GM21717 (cell line): ENCODE measurements around the gene USP3.

ENCODE experiments used
- ATAC-seq: cut with Tn5 transposase; IDR thresholded peaks from one replicate; pipeline ENCODE4 v1.9.1; 2021; ENCODE audit warnings: mild to moderate bottlenecking, moderate library complexity; ENCODE audit not compliant: unreplicated experiment

The USP3 gene

DNA sequence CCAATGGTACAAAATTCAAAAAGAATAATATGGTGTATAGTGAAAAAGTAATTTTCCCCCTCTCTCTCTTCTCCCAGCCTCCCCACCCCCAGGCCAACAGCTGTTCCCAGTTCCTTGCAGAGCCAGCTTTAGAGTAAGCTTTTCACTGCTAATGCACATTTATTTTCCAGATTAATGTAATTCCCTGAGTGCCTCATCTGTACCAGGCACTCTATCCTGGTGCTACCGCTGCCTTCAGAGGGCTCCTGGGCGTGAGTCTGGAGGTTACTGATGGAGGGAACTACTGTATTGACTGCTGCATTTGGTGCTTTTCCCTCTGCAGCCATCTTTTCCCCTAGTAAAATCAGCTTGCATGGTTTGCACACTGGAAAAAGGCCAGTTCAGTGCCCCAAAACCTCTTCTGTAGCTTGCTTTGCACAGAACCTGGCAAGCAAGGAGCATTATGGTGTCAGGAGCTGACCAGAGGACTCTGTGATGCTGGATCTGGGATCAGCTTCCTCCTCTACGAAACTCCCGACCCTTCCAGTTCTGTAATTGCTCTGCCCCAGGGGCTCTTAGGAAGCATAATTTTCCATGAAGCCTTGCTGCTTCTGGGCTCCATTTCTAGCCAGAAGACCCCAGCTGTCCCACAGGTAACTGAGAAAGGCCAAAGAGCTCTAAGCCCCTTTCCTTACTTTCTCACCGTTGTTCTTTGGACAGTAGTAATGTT, 8.5 kb upstream of the USP3 start:
- ATAC-seq, result no peak

DNA sequence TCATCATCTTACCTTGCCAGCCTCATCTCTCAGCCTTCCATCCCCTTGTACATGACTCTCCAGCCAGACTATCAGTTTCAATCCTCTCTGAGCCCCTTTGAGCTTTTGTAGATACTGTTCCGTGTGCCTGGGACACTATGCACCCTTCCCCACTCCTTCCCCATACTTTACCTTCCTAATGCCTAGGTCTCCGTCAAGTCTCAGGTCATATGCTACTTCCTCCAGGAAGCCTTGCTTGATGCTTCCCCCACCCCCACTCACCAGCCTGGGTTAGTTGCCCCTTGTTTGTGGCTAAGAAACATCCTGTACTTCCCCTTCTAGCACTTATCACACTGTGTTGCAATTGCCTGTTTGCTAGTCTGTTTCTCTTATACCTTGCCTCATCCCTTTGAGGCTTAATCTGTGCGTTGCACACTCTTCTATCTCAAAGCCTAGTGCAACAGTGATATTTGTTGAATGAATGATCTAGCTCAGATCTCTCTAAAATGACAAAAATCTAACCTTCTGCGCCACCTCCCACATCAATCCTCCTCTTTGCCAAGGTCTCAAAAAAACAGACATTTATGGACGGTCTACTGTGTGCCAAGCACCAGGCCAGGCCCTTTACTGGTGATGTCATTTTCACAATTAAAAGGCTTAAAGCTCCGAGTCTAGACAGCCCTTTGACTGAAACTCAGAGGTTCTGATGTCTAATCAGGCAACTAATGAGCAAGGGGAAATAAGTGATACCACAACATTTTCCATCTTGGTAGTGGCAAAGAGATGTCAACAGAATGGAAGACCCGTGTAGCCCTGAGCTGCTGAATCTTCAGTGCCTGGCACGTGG, 6.5 kb upstream of the USP3 start:
- no peak for ATAC-seq

DNA sequence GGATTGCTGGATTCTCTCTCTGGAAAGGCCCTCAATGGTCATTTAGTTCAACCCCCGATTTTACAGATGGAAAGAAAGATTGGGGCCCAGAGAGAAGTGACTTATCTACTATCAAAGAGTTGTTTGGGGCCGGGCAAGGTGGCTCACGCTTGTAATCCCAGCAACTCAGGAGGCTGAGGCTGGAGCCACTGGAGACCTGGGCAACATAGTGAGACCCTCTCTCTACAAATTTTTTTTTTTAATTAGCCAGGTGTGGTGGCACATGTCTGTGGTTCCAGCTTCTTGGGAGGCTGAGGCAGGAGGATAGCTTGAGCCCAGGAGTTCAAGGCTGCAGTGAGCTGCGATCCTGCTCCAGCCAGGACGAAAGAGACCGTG, 5.2 kb upstream of the USP3 start:
- no peak for ATAC-seq

DNA sequence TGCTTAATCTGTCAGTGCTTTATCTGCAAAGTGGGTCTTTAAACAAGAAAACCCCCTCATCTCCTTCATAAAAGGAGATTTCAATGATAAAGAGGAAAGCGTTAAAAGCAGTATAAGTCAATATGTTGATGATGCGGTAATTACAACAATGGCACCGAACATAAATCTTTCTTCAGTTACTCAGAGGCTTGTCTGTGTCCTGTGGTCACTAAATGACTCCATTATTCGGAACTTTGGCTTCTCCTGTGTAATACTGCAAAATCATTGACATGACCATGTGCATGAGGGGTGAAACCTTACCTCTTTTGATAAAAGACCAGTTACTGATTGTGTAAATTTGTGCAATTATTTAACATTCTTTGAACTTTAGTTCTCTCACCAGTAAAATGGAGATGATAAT, 4.8 kb upstream of the USP3 start:
- ATAC-seq, result no peak

DNA sequence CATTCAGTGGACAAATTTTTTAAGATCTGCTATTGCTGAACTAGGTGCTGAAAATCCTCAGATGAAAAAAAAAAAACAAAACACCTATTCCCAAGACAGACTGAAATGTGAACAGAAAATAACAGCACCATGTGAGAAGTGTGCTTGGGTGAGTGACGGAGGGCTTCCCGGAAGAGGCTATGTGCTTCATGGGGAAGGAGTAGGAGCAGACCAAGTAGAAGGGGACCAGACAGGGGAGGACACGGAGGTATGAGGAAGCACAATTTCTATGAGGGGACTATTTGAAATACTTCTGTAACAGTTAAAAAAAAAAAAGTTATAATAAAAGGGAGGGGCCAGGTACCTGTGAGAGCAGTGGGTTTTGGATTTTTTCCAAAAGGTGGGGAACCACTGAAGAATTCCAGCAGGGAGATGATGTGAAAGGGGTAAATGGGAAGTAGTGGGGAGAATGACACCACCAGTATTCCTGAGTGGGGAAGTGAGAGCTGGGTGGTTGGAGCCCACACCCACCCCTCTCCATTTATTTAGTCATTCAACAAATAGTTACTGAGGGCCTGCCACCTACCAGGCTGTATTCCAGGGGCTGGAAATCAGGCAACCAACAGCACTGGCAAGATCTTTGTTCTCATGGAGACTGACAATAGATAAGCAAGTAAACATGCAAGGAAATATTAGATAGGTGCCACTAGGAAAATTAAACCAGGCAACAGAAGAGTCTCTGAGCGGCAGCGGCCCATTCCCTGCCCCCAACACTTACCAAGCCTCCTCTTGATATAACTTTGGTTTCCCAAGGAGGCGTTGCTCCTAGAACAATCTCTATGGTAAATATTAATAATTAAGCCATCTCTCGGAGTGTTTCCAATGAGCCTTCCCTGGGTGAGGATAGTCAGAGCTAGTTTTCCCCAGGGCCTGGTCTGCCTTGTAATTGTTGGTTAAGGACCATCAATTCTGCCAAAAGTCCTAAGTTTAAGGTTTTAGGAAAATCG, 3.8 kb upstream of the USP3 start:
- ATAC-seq, result no peak

DNA sequence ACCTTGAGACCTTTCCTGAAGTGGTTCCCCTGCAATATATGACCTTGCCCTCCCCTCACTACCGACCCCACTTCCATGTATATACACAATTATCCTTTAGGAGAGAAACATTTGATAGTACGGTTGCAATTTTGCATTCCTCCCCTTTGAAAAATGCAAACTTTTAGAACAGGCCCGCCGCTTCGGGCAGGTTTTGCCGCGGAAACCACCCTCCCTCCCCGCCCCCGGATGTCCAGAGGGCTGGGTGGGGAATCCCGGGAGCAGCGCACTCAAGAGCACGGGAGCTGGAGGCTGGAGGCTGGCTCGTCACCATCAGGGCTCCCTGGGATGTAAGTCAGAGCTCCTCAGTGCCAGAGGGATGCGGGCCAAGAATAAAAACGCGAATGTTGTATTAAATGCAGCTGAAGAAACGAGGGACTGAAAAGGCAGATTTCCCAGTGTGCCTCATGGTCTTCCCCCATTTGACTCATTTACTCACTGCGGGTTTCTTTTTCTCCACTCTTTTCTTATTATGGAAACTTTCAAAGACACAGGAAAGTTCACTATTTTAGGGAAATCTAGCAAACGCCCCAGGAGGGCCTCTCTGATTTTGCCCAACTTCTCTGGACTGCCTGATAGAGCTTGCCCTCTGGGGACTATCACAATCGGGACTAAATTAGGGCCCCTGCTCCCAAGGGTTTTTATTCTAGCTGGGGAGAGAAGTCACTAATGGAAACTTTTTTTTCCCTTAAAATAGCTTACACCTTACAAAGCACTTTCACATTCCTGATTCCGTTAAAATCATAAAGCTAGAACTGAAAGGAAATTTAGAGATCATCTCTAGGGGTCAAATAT, 2.9 kb upstream of the USP3 start:
- no peak for ATAC-seq

DNA sequence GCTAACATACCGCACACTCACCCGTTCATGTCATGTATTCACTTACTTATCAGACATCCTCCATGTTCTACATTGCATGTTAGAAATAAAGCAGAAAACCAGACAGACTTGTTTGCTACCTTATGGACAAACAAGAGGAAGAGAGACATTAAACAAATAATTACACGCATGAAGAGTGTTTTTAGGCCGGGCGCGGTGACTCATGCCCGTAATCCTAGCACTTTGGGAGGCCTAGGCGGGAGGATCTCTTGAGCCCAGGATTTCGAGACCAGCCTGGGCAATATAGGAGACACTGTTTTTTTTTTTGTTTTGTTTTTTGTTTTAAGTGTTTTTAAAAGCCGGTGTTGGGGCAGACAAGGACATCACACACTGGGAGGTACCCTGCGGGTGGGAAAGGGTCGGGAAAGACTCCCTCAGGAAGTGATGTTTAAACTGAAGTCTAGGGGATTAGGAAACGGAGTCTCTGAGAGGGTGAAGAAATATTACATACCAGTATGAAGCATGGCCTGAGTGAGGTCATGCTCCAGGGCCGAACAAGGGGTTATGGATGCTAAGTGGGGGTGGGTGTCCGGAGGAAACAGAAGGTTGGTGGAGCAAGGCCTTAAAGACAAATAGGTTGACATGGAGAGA, 2.1 kb upstream of the USP3 start:
- no peak for ATAC-seq

DNA sequence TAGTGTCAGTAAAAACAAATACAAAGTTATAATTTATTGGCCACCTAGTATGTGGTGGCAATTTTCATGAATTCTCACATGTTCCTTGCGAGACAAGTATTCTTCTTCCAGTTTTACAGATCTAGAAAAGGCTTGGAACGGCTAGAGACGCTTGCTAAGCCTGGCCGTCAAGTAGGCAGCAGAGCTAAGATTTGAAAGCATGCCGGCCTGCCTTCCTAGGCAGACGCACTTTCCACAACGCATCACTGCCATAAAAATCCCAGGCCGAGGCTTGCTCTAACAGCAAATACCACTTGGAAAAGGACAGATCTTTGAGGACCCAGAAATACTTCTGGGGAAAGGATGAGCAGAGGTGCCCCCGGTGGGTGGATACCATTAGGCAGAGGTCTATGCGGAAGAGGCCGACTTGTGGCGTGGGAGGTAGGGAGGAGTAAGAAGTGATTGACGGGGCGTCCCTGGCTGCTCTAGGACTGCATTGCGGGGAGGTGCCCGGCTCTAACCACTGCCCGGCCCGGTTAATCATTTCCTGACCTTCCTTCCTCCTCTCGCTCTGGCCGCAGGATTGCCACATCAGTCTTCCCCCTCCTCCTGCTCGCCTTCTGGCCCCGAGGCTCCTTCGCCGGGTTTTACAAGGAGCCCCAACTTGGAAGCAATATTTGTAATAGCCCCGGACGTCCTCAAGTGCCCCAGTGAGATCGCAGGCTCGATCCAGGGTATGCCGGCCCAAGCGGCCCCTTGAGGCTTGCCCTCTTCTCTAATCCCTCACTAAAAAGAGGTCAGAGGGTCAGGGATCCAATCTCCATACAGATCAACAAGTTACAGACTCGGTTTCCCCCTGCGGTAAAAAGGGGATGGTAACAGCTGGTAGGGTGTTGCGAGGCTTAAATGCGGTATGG, 1.3 kb upstream of the USP3 start:
- ATAC-seq, result peak; percentile 39

DNA sequence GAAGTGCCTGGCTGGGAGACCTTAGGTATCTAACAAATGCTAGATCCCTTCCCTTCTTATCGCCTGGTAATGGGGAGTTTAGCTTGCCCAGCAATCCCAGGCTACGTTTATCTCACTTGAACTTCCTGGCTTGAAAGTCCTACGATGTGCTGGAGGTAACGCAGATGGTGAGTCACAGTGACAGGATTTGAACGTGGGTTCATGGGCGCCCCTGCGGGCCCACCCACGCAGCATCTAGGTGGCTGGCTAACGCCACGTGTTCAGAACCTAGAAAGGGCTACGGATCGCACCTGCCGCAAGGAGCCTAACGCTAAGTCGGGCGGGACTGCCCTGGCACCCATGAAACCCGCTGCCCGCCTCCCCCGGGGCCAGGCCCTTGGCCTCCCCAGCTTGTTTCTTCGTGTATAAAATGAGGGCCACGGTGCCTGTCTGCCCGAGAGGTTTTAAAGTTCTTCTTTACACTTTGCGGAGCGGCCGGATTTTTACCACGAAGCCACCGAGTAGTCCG, 600 bp upstream of the USP3 start:
- ATAC-seq, result peak; percentile 16

DNA sequence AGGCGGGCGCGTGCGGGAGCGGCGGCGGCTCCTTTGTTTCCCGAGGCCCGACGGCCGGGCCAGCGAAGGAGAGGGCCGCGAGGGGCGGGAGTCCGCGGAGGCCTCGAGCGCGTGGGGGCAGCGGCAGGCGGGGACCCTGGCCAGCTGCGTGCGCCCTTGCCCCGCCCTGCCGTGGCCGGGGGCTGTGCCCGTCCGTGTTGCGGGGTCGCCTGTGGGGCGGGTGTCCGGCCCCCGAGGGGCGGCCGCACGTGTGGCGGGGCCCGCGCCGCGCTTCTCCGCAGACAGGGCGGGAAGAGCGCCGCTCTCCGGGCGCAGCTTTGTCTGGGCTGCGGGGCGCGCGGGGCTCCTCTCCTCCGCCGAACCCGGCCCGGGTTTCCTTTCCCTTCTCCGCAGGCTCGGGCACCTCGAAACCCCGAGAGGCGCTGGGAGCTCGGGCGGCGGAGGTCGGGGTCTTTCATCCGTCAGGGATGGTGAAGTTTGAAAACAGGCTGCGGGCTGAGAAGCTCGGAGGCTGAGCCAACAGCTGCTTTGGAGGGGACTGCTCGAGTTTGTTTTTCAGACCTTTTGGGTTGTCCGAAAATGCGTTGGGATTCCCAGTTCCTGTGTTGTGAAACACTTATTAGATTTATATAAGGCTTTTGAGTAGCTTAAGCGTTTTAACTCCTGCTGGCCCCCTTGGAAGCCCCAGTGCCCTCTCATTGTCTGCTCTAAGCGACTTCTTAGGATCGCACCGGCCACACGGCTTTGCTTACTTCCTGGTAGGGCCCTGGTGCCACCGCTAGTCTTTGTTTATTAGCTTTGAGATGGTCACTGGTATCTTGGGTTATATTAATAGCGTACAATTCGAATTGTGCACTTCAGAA, 817 bp downstream of the USP3 start:
- peak; percentile 13 for ATAC-seq

DNA sequence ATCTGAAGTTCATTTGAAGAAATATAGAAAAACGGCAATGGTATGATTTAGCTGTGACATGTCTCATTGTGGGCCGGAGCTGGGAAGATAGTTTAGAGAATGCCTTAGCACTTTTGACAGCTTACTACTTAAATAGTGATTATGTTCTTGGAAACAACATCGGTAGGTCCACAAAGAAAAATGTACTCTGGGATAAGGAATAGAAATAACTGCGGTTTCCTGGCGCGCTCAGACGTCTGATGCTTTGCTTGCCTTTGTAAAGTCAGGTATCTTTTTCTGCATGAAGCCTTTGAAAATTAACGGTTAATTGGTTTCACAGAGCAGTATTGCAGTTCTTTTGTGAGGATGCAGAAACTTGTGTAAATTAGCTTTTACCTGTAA, 1.4 kb downstream of the USP3 start:
- ATAC-seq, result no peak

DNA sequence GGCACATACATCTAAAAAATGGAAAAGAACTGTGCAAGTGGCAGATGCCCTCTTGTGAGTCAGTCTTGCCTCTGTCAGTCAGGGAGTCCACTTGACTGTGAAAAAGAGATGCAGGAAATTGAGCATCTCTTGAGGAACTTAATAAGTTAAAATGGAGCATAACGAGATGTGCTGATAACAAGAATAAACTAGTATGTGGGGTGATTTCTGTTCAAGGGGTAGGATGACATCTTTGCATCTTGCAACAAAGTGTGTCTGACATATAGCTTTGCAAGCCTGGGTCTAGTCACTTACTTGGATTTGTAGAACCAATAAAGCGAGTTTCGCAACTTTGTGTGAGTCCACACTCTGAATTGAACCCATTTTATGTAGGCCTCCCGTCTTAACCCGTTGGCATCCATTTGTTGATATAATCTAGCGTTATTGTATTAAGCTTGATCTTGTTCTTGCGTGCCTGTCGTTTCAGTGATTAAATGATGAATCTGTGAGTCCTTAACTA, 2.2 kb downstream of the USP3 start:
- ATAC-seq, result no peak

DNA sequence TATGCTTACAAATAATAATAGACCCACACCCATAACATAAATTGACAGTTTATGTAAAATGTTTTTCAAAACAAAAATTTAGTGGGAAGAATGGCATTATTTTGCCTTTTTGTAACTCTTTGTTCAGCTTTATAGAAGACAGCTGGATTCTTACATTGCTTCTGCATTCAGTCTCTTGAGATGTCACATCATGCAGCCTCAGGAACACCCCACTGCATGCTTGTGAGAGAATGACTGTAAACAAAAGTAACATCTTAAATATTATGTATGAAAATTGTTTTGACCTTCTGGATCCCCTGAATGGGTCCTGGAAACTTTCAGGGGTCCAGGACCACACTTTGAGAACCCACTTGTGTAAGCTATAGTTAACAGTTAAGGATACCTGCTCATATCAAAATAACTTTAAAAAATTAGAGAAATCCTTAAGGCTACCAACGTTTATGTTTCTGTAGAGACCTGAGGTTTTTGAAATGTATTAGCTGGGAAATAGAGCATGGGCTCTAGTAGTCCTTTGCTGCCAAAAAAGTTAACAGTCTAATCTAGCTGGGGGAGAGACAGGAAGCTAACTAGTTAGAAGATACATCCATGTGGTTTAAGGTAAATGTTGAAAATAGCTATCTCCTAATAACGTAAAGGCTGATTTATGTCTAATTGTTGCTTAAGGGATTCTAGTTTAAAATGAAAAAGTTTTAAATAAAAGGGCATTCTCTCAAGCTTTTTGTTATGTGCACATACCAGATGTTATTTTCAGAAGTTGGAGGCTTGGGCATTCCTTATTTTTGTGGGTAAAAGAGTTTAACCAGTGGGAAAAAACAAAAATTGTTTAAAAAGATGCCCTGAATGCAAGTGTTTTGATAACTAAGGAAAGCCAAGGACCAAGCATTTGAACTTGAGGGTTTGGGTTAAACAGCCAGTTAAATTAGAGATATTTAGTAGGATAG, 3.8 kb downstream of the USP3 start:
- no peak for ATAC-seq

DNA sequence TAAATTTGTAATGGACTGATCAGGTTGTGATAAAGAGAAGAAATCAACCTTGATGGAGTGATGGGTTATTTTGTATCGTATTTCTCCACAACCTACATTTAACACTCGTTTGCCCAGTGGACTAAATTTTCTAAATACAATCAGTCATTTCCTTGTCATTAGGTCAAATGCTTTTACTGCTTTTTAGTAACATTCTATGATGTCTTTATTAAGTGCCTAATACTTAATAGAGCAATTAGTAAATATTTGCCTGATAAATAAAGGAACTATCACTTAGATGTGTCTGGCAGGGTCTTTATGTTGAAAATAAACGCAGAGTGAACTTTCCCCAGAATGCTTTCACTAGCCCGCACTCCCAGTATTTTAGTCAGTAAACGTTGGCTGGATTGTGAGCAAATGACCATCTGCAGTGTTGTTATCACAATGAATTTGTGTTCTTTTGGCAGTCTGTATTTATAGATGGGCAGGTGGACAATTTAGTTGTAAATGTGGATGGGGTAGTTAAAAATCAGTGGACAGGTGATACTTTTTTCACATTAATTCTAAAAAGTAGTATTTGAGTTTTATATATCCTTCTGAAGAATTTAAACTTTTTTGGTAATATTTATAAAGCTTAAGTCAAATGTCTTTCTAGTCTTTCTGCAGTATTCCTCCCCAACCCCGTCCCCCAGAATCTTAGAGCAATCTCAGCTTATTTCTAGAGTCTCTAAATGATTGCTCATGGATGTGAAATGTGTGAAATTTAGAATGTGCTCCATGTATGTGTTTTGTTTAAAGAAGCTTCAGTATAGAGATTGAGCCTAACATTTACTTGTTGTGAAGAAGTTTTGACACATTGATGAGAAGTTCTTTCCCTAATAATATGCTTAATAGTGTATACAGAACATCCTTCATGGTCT, 4.9 kb downstream of the USP3 start:
- ATAC-seq, result no peak
